ENCODE measurements around the gene CPT1A.

Gene CPT1A

DNA sequence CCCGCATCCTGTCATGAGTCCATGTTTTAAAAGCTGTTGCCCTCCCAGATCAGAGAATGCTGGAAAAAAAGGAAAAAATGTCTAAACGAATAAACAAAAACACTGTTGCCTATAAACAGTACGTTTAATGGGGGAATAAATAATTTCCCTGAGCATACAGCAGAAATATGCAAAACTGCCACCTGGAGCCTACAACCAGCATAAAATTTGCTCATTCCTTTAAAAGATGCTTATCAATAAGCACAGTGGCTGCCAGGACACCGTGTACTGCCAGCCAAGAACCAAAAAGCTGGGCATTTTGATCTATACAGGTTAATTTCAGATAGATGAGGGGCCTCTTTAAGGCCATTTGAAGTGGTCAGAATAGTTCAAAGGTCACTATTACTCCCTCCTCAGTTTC, 5.7 kb upstream of the CPT1A start:
- TF ChIP-seq TAF1 (IDR thresholded peaks at IDR 0.05; ENCODE audit: low read depth) (no peak), MAX (IDR thresholded peaks at IDR 0.05) (no peak), FOXM1 (IDR thresholded peaks at IDR 0.05; ENCODE audit: borderline replicate concordance, low read depth) (no peak), TCF12 (IDR thresholded peaks at IDR 0.05; ENCODE audit: low read depth) (no peak), RAD21 (IDR thresholded peaks at IDR 0.05; ENCODE audit: low read depth) (no peak), EGR1 (IDR thresholded peaks at IDR 0.05) (no peak), CEBPB (IDR thresholded peaks at IDR 0.05) (no peak)
- TF ChIP-seq, protein P1, sequence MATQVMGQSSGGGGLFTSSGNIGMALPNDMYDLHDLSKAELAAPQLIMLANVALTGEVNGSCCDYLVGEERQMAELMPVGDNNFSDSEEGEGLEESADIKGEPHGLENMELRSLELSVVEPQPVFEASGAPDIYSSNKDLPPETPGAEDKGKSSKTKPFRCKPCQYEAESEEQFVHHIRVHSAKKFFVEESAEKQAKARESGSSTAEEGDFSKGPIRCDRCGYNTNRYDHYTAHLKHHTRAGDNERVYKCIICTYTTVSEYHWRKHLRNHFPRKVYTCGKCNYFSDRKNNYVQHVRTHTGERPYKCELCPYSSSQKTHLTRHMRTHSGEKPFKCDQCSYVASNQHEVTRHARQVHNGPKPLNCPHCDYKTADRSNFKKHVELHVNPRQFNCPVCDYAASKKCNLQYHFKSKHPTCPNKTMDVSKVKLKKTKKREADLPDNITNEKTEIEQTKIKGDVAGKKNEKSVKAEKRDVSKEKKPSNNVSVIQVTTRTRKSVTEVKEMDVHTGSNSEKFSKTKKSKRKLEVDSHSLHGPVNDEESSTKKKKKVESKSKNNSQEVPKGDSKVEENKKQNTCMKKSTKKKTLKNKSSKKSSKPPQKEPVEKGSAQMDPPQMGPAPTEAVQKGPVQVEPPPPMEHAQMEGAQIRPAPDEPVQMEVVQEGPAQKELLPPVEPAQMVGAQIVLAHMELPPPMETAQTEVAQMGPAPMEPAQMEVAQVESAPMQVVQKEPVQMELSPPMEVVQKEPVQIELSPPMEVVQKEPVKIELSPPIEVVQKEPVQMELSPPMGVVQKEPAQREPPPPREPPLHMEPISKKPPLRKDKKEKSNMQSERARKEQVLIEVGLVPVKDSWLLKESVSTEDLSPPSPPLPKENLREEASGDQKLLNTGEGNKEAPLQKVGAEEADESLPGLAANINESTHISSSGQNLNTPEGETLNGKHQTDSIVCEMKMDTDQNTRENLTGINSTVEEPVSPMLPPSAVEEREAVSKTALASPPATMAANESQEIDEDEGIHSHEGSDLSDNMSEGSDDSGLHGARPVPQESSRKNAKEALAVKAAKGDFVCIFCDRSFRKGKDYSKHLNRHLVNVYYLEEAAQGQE (IDR thresholded peaks at IDR 0.05; ENCODE audit: low read depth): no peak

DNA sequence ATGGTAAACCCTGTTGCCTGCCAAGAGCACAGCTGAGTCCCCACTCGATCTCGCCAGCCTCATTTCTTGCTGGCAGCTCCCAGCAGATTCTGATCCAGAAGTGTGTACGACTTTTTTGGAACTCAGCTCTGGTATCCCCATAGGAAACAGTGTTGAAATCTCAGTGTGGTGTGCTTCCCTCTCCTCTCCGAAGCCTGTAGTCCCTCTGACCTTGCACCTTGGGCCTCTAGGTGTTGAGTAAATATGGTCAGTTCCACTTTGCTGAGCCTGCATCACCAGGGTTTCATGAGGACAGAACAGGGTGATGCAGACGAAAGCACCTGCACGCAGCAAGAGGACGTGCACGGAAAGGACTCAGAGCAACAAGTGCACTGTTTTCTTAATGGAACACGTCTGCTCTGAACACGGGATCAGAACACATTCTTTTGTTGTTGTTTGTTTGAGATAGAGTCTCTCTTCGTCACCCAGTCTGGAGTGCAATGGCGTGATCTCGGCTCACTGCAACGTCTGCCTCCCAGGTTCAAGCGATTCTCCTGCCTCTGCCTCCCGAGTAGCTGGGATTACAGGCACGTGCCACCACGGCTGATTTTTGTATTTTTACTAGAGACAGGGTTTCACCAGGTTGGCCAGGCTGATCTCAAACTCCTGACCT, 3.8 kb upstream of the CPT1A start:
- TF ChIP-seq EP300 (IDR thresholded peaks at IDR 0.05; ENCODE audit: borderline replicate concordance) (no peak), EGR1 (IDR thresholded peaks at IDR 0.05) (no peak), TAF1 (IDR thresholded peaks at IDR 0.05; ENCODE audit: low read depth) (no peak), ZBTB7A (IDR thresholded peaks at IDR 0.05; ENCODE audit: low read depth) (no peak), TCF12 (IDR thresholded peaks at IDR 0.05; ENCODE audit: low read depth) (no peak), RAD21 (IDR thresholded peaks at IDR 0.05; ENCODE audit: low read depth) (no peak), YY1 (IDR thresholded peaks at IDR 0.05; ENCODE audit: low read depth) (no peak), MAX (IDR thresholded peaks at IDR 0.05) (no peak), CREB1 (IDR thresholded peaks at IDR 0.05; ENCODE audit: low read depth) (no peak), FOXM1 (IDR thresholded peaks at IDR 0.05; ENCODE audit: borderline replicate concordance, low read depth) (no peak), CEBPB (IDR thresholded peaks at IDR 0.05) (no peak), TEAD4 (IDR thresholded peaks at IDR 0.05) (no peak), NFIC (IDR thresholded peaks at IDR 0.05) (no peak)
- TF ChIP-seq, protein P1 (IDR thresholded peaks at IDR 0.05; ENCODE audit: low read depth): no peak
- TF ChIP-seq, protein P2, sequence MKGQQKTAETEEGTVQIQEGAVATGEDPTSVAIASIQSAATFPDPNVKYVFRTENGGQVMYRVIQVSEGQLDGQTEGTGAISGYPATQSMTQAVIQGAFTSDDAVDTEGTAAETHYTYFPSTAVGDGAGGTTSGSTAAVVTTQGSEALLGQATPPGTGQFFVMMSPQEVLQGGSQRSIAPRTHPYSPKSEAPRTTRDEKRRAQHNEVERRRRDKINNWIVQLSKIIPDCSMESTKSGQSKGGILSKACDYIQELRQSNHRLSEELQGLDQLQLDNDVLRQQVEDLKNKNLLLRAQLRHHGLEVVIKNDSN (IDR thresholded peaks at IDR 0.05): no peak

DNA sequence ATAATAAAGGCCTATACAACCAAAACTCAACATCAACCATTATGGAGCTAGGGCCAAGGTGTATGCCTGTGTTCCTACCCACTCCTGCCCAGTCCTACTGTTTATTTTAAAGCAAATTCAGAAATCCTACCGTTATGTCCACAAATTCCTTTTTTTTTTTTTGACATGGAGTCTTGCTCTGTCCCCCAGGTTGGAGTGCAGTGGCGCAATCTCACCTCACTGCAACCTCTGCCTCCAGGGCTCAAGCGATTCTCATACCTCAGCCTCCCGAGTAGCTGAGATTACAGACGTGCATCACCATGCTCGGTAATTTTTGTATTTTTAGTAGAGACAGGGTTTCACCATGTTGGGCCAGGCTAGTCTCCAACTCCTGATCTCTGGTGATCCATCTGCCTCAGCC, 3.1 kb upstream of the CPT1A start:
- TF ChIP-seq TEAD4 (IDR thresholded peaks at IDR 0.05) (no peak), RAD21 (IDR thresholded peaks at IDR 0.05; ENCODE audit: low read depth) (no peak), ZBTB7A (IDR thresholded peaks at IDR 0.05; ENCODE audit: low read depth) (no peak), EP300 (IDR thresholded peaks at IDR 0.05; ENCODE audit: borderline replicate concordance) (no peak)

- TF ChIP-seq TAF1 (IDR thresholded peaks at IDR 0.05; ENCODE audit: low read depth): no peak
- TF ChIP-seq TEAD4 (IDR thresholded peaks at IDR 0.05): no peak
- no peak for TF ChIP-seq ZBTB7A (IDR thresholded peaks at IDR 0.05; ENCODE audit: low read depth)
- TF ChIP-seq FOXM1 (IDR thresholded peaks at IDR 0.05; ENCODE audit: borderline replicate concordance, low read depth): no peak
- TF ChIP-seq NFIC (IDR thresholded peaks at IDR 0.05): no peak
- no peak for TF ChIP-seq MAX (IDR thresholded peaks at IDR 0.05)
- no peak for TF ChIP-seq CEBPB (IDR thresholded peaks at IDR 0.05)
- TF ChIP-seq, protein P2 (IDR thresholded peaks at IDR 0.05): no peak
These were observed 2.7 kb upstream of the CPT1A start for GRCh38 chr11:68844376-68844775.

GRCh38 chr11:68843703-68844312, 2.1 kb upstream of the CPT1A start:
- TF ChIP-seq MAX (IDR thresholded peaks at IDR 0.05): peak; percentile 87
- TF ChIP-seq EP300 (IDR thresholded peaks at IDR 0.05; ENCODE audit: borderline replicate concordance): no peak
- TF ChIP-seq, protein P2 (IDR thresholded peaks at IDR 0.05): no peak
- peak; percentile 46; the same call in 1 of the 2 replicates for TF ChIP-seq YY1 (IDR thresholded peaks at IDR 0.05; ENCODE audit: low read depth)
- TF ChIP-seq NFIC (IDR thresholded peaks at IDR 0.05): peak; percentile 78
- no peak for TF ChIP-seq CREB1 (IDR thresholded peaks at IDR 0.05; ENCODE audit: low read depth)
- 0 out of 2 replicates have a peak, but pooled peaks have one; percentile 18 for TF ChIP-seq TEAD4 (IDR thresholded peaks at IDR 0.05)
- no peak for TF ChIP-seq ZBTB7A (IDR thresholded peaks at IDR 0.05; ENCODE audit: low read depth)
- TF ChIP-seq TAF1 (IDR thresholded peaks at IDR 0.05; ENCODE audit: low read depth): 0 out of 2 replicates have a peak, but pooled peaks have one; percentile 37
- TF ChIP-seq EGR1 (IDR thresholded peaks at IDR 0.05): no peak
- no peak for TF ChIP-seq TCF12 (IDR thresholded peaks at IDR 0.05; ENCODE audit: low read depth)
- peak; percentile 81; the same call in 1 of the 2 replicates for TF ChIP-seq RAD21 (IDR thresholded peaks at IDR 0.05; ENCODE audit: low read depth)
- TF ChIP-seq CEBPB (IDR thresholded peaks at IDR 0.05): no peak
- TF ChIP-seq, protein P1 (IDR thresholded peaks at IDR 0.05; ENCODE audit: low read depth): no peak
- TF ChIP-seq FOXM1 (IDR thresholded peaks at IDR 0.05; ENCODE audit: borderline replicate concordance, low read depth): no peak
